Pancreas (tissue), 10 donors: ENCODE results near the gene CCDC122. TPM values are rescaled to one million over a fixed set of nuclear protein-coding genes. Genes with fewer than 3 reads are reported as not detected.

Experiments used
- ATAC-seq, 4 donors: fragments of 200-7000 bp; cut with Tn5 transposase; one replicate each; pipeline versions ENCODE4 v1.8.0 to v1.9.1; 2020; ENCODE audit warnings: mild to moderate bottlenecking in 4 of 4, moderate library complexity in 4 of 4
- DNase-seq, 6 donors: peaks; one replicate each; pipeline ENCODE4 v3.0.0-alpha.2; 2020
- FAIRE-seq: peaks from 2 replicates; lab custom pipeline; 2012; peaks lifted over from hg19 to GRCh38; lab: Jason Lieb, UNC
- H3K27ac ChIP-seq, 4 donors: fragments of 200-600 bp; sonication (generic); 1 replicate in 3 of 4; 2 replicates in 1 of 4; pipeline versions ENCODE4 v1.5.0 to v1.8.0; 2020
- H3K27me3 ChIP-seq, 4 donors: fragments of 200-600 bp; one replicate each; pipeline ENCODE4 v1.8.0; 2021
- H3K36me3 ChIP-seq, 3 donors: fragments of 200-600 bp; sonication (generic) in 1 of 3; one replicate each; pipeline versions ENCODE4 v1.5.0 to v1.8.0; 2020 to 2021
- H3K4me1 ChIP-seq, 3 donors: fragments of 200-600 bp; one replicate each; pipeline ENCODE4 v1.8.0; 2021
- H3K4me3 ChIP-seq, 4 donors: fragments of 200-600 bp; sonication (generic) in 2 of 4; one replicate each; pipeline versions ENCODE4 v1.5.0 to v1.8.0; 2020 to 2021
- H3K9me3 ChIP-seq, 4 donors: fragments of 200-600 bp; one replicate each; pipeline ENCODE4 v1.8.0; 2021
- CTCF ChIP-seq, 4 donors: fragments of 200-600 bp; sonication (generic) in 3 of 4; IDR thresholded peaks; one replicate each; pipeline versions ENCODE4 v1.5.0 to v1.8.0; 2021; ENCODE audit warnings: antibody characterized with exemption in 4 of 4
- WGBS, 2 donors: extraction: QIAGEN DNeasy Blood & Tissue Kit; methylation state at CpG; one replicate each; pipeline ENCODE4 v1.1.7; 2013; 5-methylcytosine and 5-hydroxymethylcytosine counted together
- intact Hi-C, 3 donors: fragments of 100-400 bp; cut with DNase I; formaldehyde crosslinking; loops; one replicate each; pipeline versions ENCODE4 v1.11.1 to v1.14.2; 2022
- polyA plus RNA-seq, 2 donors: library from polyadenylated mRNA; stranded (reverse); fragments of 200-250 nt; gene quantifications; one replicate each; pipeline ENCODE4 v1.2.3, GENCODE V29; 2013
- total RNA-seq, 6 donors: library from RNA; stranded (reverse); fragmentation: NEBNext Ultra II Directional in 4 of 6; extraction: Animal tissue kit (Norgen Biotek cat#: 25700) in 4 of 6; gene quantifications; one replicate each; pipeline versions ENCODE4 v1.2.1 to v1.2.4, GENCODE V29; 2021 to 2023
- donor health status: healthy with polysubstance abuse.
- donor health status: DM: no; HTN: no; CAD: no; lungs with moderate emphysema.
- donor health status: DM: no; HTN: no; CAD: no.
- donor health status: control.
- donor health status: control.
- donor health status: Bipolar disorder and iron deficiency.
- donor health status: DM: yes; HTN: yes; CAD: no.
- donor health status: DM: no; HTN: no; CAD: no.
- donor health status: DM: no; HTN: no; CAD: no.
- donor health status: DM: yes; HTN: yes; CAD: no.

Gene CCDC122
- total and polyA plus RNA-seq, 8 donors, result 2.9 to 7.3 (median 4.7) TPM

- no peak for ATAC-seq
- DNase-seq, result no peak
- no peak for TF ChIP-seq CTCF (IDR thresholded peaks at IDR 0.05)
- FAIRE-seq, result no peak
- Histone ChIP-seq H3K27me3 (no peaks in the 10 kb centered on the region), H3K4me3 (no peak overlapping the region), H3K27ac (no peak overlapping the region), H3K9me3 (no peaks in the 10 kb centered on the region), H3K4me1 (no peaks in the 10 kb centered on the region), H3K36me3 (peaks cover 0 to 10% (median 0%) of the 10 kb centered on the region in 3 donors)
- intact Hi-C loops, result no loop called here
- 87 to 91% methylated on average over 1 of the region's 1 CpG for WGBS, 2 donors
These were observed 7.4 kb downstream of the CCDC122 start for GRCh38 chr13:43872181-43872580.

- ATAC-seq, result no peak
- no peak for TF ChIP-seq CTCF (IDR thresholded peaks at IDR 0.05)
- peaks cover 0 to 6% (median 0%) of the 10 kb centered on the region in 3 donors for H3K36me3 ChIP-seq
- intact Hi-C loops, result no loop called here
- WGBS, 2 donors, result 90 to 94% methylated on average over 4 of the region's 4 CpGs
- no peaks in the 10 kb centered on the region for H3K9me3 ChIP-seq
- FAIRE-seq, result no peak
- no peak for DNase-seq
- no peak overlapping the region for H3K4me3 ChIP-seq
- no peaks in the 10 kb centered on the region for H3K4me1 ChIP-seq
- H3K27me3 ChIP-seq, result no peaks in the 10 kb centered on the region
- H3K27ac ChIP-seq, result no peak overlapping the region
These were observed 13.6 kb downstream of the CCDC122 start for GRCh38 chr13:43865892-43866291.

- Histone ChIP-seq H3K9me3 (no peaks in the 10 kb centered on the region), H3K4me3 (no peak overlapping the region), H3K27ac (no peak overlapping the region), H3K4me1 (no peaks in the 10 kb centered on the region), H3K27me3 (no peaks in the 10 kb centered on the region), H3K36me3 (peaks cover 0 to 6% (median 0%) of the 10 kb centered on the region in 3 donors)
- WGBS, 2 donors, result 96 to 98% methylated on average over 4 of the region's 4 CpGs
- no peak for TF ChIP-seq CTCF (IDR thresholded peaks at IDR 0.05)
- DNase-seq (no peak), ATAC-seq (no peak), FAIRE-seq (no peak)
- intact Hi-C loops, result no loop called here
These were observed 14.6 kb downstream of the CCDC122 start for GRCh38 chr13:43864921-43865320.

- 90 to 94% methylated on average over 1 of the region's 1 CpG for WGBS, 2 donors
- H3K4me3 ChIP-seq, result no peak overlapping the region
- H3K27ac ChIP-seq, result no peak overlapping the region
- no peak for DNase-seq
- no peak for TF ChIP-seq CTCF (IDR thresholded peaks at IDR 0.05)
- no peaks in the 10 kb centered on the region for H3K4me1 ChIP-seq
- H3K9me3 ChIP-seq, result no peaks in the 10 kb centered on the region
- no peak for FAIRE-seq
- no peaks in the 10 kb centered on the region for H3K36me3 ChIP-seq
- intact Hi-C loops, result no loop called here
- ATAC-seq, result no peak
- H3K27me3 ChIP-seq, result no peaks in the 10 kb centered on the region
These were observed 17.7 kb downstream of the CCDC122 start for GRCh38 chr13:43861863-43862262.

- intact Hi-C loops, result no loop called here
- H3K4me3 ChIP-seq, result no peak overlapping the region
- H3K4me1 ChIP-seq, result no peaks in the 10 kb centered on the region
- no peak overlapping the region for H3K27ac ChIP-seq
- no peaks in the 10 kb centered on the region for H3K36me3 ChIP-seq
- no peak for ATAC-seq
- no peak for DNase-seq
- no peaks in the 10 kb centered on the region for H3K9me3 ChIP-seq
- no peak for TF ChIP-seq CTCF (IDR thresholded peaks at IDR 0.05)
- no peaks in the 10 kb centered on the region for H3K27me3 ChIP-seq
- 97 to 100% methylated on average over 1 of the region's 1 CpG for WGBS, 2 donors
- FAIRE-seq, result no peak
These were observed 26.6 kb downstream of the CCDC122 start for GRCh38 chr13:43852923-43853404.
